GM19468 (cell line): Measurements from ENCODE around the gene ANKRD36C.
"Not testable (repeated sequence)": the region's sequence is repeated elsewhere in the genome, so short reads cannot be mapped to it uniquely, and the experiment has no call there.

Experiments used
- ATAC-seq: cut with Tn5 transposase; IDR thresholded peaks from one replicate; pipeline ENCODE4 v1.9.1; 2021; ENCODE audit warnings: mild to moderate bottlenecking, moderate library complexity, moderate number of reproducible peaks; ENCODE audit not compliant: unreplicated experiment; ENCODE audit errors: extremely low read depth

The ANKRD36C gene

GRCh38 chr2:95813311-95813710, 178.3 kb downstream of the ANKRD36C start:
- not testable (repeated sequence) for ATAC-seq

GRCh38 chr2:95799892-95800291, 191.7 kb downstream of the ANKRD36C start:
- no peak for ATAC-seq

- ATAC-seq, result not testable (repeated sequence)
Observed at GRCh38 chr2:95799147-95799889, 192.3 kb downstream of the ANKRD36C start.

- ATAC-seq, result not testable (repeated sequence)
Observed at GRCh38 chr2:95796249-95797099, 195.2 kb downstream of the ANKRD36C start.

GRCh38 chr2:95793970-95794369, 197.7 kb downstream of the ANKRD36C start:
- not testable (repeated sequence) for ATAC-seq

GRCh38 chr2:95790180-95790579, 201.4 kb downstream of the ANKRD36C start:
- not testable (repeated sequence) for ATAC-seq

- not testable (repeated sequence) for ATAC-seq
Observed at GRCh38 chr2:95789385-95789784, 202.2 kb downstream of the ANKRD36C start.

- not testable (repeated sequence) for ATAC-seq
Observed at GRCh38 chr2:95788642-95789041, 203.0 kb downstream of the ANKRD36C start.
